ENCODE measurements around the gene MAP2.

Gene MAP2

GRCh38 chr2:209425471-209426071, 1.7 kb downstream of the MAP2 start:
- DNase-seq (ENCODE audit: extremely low spot score), result peak; percentile 25
- no peak for TF ChIP-seq SUZ12 (IDR thresholded peaks at IDR 0.05)
- no peak for TF ChIP-seq HDGF (IDR thresholded peaks at IDR 0.05; ENCODE audit: borderline replicate concordance)
- no peak for TF ChIP-seq CTBP1 (IDR thresholded peaks at IDR 0.05; ENCODE audit: borderline replicate concordance)
- no peak for TF ChIP-seq SP1 (IDR thresholded peaks at IDR 0.05)
- no peak for TF ChIP-seq L3MBTL2 (conservative IDR thresholded peaks at IDR 0.05)
- no peak for TF ChIP-seq FOXK2 (IDR thresholded peaks at IDR 0.05)
- no peak for TF ChIP-seq PKNOX1 (IDR thresholded peaks at IDR 0.05)
- no peak for TF ChIP-seq TARDBP (IDR thresholded peaks at IDR 0.05)
- TF ChIP-seq ARNT (IDR thresholded peaks at IDR 0.05), result no peak
- no peak for TF ChIP-seq FOXM1 (IDR thresholded peaks at IDR 0.05; ENCODE audit: borderline replicate concordance)
- TF ChIP-seq ELF4 (IDR thresholded peaks at IDR 0.05), result no peak
- TF ChIP-seq LEF1 (IDR thresholded peaks at IDR 0.05; ENCODE audit: borderline replicate concordance), result no peak
- TF ChIP-seq FOXA1 (IDR thresholded peaks at IDR 0.05), result no peak
- TF ChIP-seq BHLHE40 (IDR thresholded peaks at IDR 0.05; ENCODE audit: borderline replicate concordance), result no peak
- TF ChIP-seq NFRKB (IDR thresholded peaks at IDR 0.05), result no peak
- ChIA-PET CTCF (interaction anchor here (0.6 to 3.3 kb wide), 12 partner anchors 9 to 998 kb away, joined by 3 to 18 read pairs (median 3); no protein-coding TSS in a partner anchor), POLR2A (no interaction called here)

GRCh38 chr2:209426432-209426831, 2.6 kb downstream of the MAP2 start:
- DNase-seq (ENCODE audit: extremely low spot score), result no peak
- ChIA-PET POLR2A (no interaction called here), CTCF (interaction anchor here (0.9 to 2.7 kb wide), 3 partner anchors 8 to 151 kb away, joined by 3 to 13 read pairs (median 3); no protein-coding TSS in a partner anchor)
- TF ChIP-seq FOXM1 (IDR thresholded peaks at IDR 0.05; ENCODE audit: borderline replicate concordance) (no peak), CTBP1 (IDR thresholded peaks at IDR 0.05; ENCODE audit: borderline replicate concordance) (no peak), L3MBTL2 (conservative IDR thresholded peaks at IDR 0.05) (no peak), SUZ12 (IDR thresholded peaks at IDR 0.05) (no peak), FOXA1 (IDR thresholded peaks at IDR 0.05) (no peak), FOXK2 (IDR thresholded peaks at IDR 0.05) (no peak)

- no peak for TF ChIP-seq SP1 (IDR thresholded peaks at IDR 0.05)
- TF ChIP-seq FOXM1 (IDR thresholded peaks at IDR 0.05; ENCODE audit: borderline replicate concordance), result no peak
- no peak for TF ChIP-seq HDGF (IDR thresholded peaks at IDR 0.05; ENCODE audit: borderline replicate concordance)
- TF ChIP-seq SUZ12 (IDR thresholded peaks at IDR 0.05), result no peak
- TF ChIP-seq ARNT (IDR thresholded peaks at IDR 0.05), result no peak
- no peak for TF ChIP-seq ZNF384 (IDR thresholded peaks at IDR 0.05)
- TF ChIP-seq BHLHE40 (IDR thresholded peaks at IDR 0.05; ENCODE audit: borderline replicate concordance), result no peak
- no peak for TF ChIP-seq TARDBP (IDR thresholded peaks at IDR 0.05)
- TF ChIP-seq CTBP1 (IDR thresholded peaks at IDR 0.05; ENCODE audit: borderline replicate concordance), result no peak
- no peak for TF ChIP-seq ELF4 (IDR thresholded peaks at IDR 0.05)
- no peak for TF ChIP-seq PKNOX1 (IDR thresholded peaks at IDR 0.05)
- TF ChIP-seq NFRKB (IDR thresholded peaks at IDR 0.05), result no peak
- no peak for TF ChIP-seq L3MBTL2 (conservative IDR thresholded peaks at IDR 0.05)
- TF ChIP-seq FOXA1 (IDR thresholded peaks at IDR 0.05), result no peak
- TF ChIP-seq FOXK2 (IDR thresholded peaks at IDR 0.05), result no peak
- ChIA-PET CTCF (no interaction called here), POLR2A (no interaction called here)
- DNase-seq (ENCODE audit: extremely low spot score), result no peak
Measured at GRCh38 chr2:209431701-209432100, 7.9 kb downstream of the MAP2 start.

GRCh38 chr2:209441541-209441940, 17.7 kb downstream of the MAP2 start:
- POLR2A ChIA-PET, result no interaction called here
- no peak for TF ChIP-seq FOXM1 (IDR thresholded peaks at IDR 0.05; ENCODE audit: borderline replicate concordance)
- CTCF ChIA-PET, result no interaction called here
- DNase-seq (ENCODE audit: extremely low spot score), result no peak

GRCh38 chr2:209442939-209443338, 19.1 kb downstream of the MAP2 start:
- DNase-seq (ENCODE audit: extremely low spot score), result no peak
- CTCF ChIA-PET, result no interaction called here
- no peak for TF ChIP-seq BHLHE40 (IDR thresholded peaks at IDR 0.05; ENCODE audit: borderline replicate concordance)
- TF ChIP-seq HDGF (IDR thresholded peaks at IDR 0.05; ENCODE audit: borderline replicate concordance), result no peak
- TF ChIP-seq SP1 (IDR thresholded peaks at IDR 0.05), result no peak
- no peak for TF ChIP-seq FOXK2 (IDR thresholded peaks at IDR 0.05)
- TF ChIP-seq LEF1 (IDR thresholded peaks at IDR 0.05; ENCODE audit: borderline replicate concordance), result no peak
- TF ChIP-seq FOXA1 (IDR thresholded peaks at IDR 0.05), result no peak
- no peak for TF ChIP-seq NFRKB (IDR thresholded peaks at IDR 0.05)
- no peak for TF ChIP-seq PKNOX1 (IDR thresholded peaks at IDR 0.05)
- TF ChIP-seq ARNT (IDR thresholded peaks at IDR 0.05), result no peak
- TF ChIP-seq ZNF384 (IDR thresholded peaks at IDR 0.05), result no peak
- no peak for TF ChIP-seq L3MBTL2 (conservative IDR thresholded peaks at IDR 0.05)
- POLR2A ChIA-PET, result no interaction called here

GRCh38 chr2:209445485-209445884, 21.6 kb downstream of the MAP2 start:
- CTCF ChIA-PET, result interaction anchor here (1.2 kb wide), 1 partner anchor 21 kb away, joined by 4 read pairs; the partner anchor contains the start of gene MAP2
- POLR2A ChIA-PET, result no interaction called here
- DNase-seq (ENCODE audit: extremely low spot score), result no peak
- no peak for TF ChIP-seq FOXA1 (IDR thresholded peaks at IDR 0.05)
- TF ChIP-seq SP1 (IDR thresholded peaks at IDR 0.05), result no peak
- TF ChIP-seq FOXM1 (IDR thresholded peaks at IDR 0.05; ENCODE audit: borderline replicate concordance), result no peak
- no peak for TF ChIP-seq SUZ12 (IDR thresholded peaks at IDR 0.05)
- no peak for TF ChIP-seq NFRKB (IDR thresholded peaks at IDR 0.05)
- no peak for TF ChIP-seq HDGF (IDR thresholded peaks at IDR 0.05; ENCODE audit: borderline replicate concordance)
- TF ChIP-seq L3MBTL2 (conservative IDR thresholded peaks at IDR 0.05), result no peak
- no peak for TF ChIP-seq BHLHE40 (IDR thresholded peaks at IDR 0.05; ENCODE audit: borderline replicate concordance)
- TF ChIP-seq TARDBP (IDR thresholded peaks at IDR 0.05), result no peak
- TF ChIP-seq ELF4 (IDR thresholded peaks at IDR 0.05), result no peak
- TF ChIP-seq PKNOX1 (IDR thresholded peaks at IDR 0.05), result no peak
- no peak for TF ChIP-seq CTBP1 (IDR thresholded peaks at IDR 0.05; ENCODE audit: borderline replicate concordance)
- TF ChIP-seq ZNF384 (IDR thresholded peaks at IDR 0.05), result no peak
- TF ChIP-seq ARNT (IDR thresholded peaks at IDR 0.05), result no peak
- no peak for TF ChIP-seq FOXK2 (IDR thresholded peaks at IDR 0.05)
- no peak for TF ChIP-seq LEF1 (IDR thresholded peaks at IDR 0.05; ENCODE audit: borderline replicate concordance)
